Thymus (tissue), 14 donors: ENCODE results near the gene PRC1. TPM values are rescaled to one million over a fixed set of nuclear protein-coding genes. Genes with fewer than 3 reads are reported as not detected.

Experiments
- DNase-seq, 9 donors: peaks; one replicate each; pipeline ENCODE4 v3.0.0-alpha.2; 2013; ENCODE audit warnings: low spot score in 9 of 9, low read depth in 6 of 9, missing footprints in 1 of 9
- H3K27ac ChIP-seq, 2 donors: one replicate each; pipeline ENCODE4 v1.5.1; 2013; ENCODE audit warnings: control low read depth in 1 of 2, low read depth in 1 of 2, low read length in 1 of 2, mild to moderate bottlenecking in 1 of 2, moderate library complexity in 1 of 2
- H3K27me3 ChIP-seq, 2 donors: one replicate each; pipeline ENCODE4 v1.5.1; 2013; ENCODE audit warnings: low read length in 1 of 2; ENCODE audit not compliant: control insufficient read depth in 2 of 2, insufficient read depth in 1 of 2
- H3K36me3 ChIP-seq, 2 donors: one replicate each; pipeline ENCODE4 v1.5.1; 2013; ENCODE audit warnings: low read length in 1 of 2, mild to moderate bottlenecking in 1 of 2, moderate library complexity in 1 of 2; ENCODE audit not compliant: control insufficient read depth in 2 of 2, insufficient read depth in 2 of 2
- H3K4me1 ChIP-seq, 2 donors: one replicate each; pipeline ENCODE4 v1.5.1; 2013; ENCODE audit warnings: low read length in 2 of 2; ENCODE audit not compliant: control insufficient read depth in 2 of 2, insufficient read depth in 2 of 2
- H3K4me3 ChIP-seq, 2 donors: one replicate each; pipeline ENCODE4 v1.5.1; 2013; ENCODE audit warnings: low read length in 2 of 2, control low read depth in 1 of 2, mild to moderate bottlenecking in 1 of 2
- H3K9me3 ChIP-seq, 2 donors: one replicate each; pipeline ENCODE4 v1.5.1; 2013; ENCODE audit warnings: low read length in 1 of 2, mild to moderate bottlenecking in 1 of 2; ENCODE audit not compliant: control insufficient read depth in 2 of 2, insufficient read depth in 1 of 2
- WGBS: extraction: QIAGEN DNeasy Blood & Tissue Kit; methylation state at CpG from one replicate; pipeline ENCODE4 v1.1.7; 2013; 5-methylcytosine and 5-hydroxymethylcytosine counted together
- long read RNA-seq, 10 donors: transcript quantifications; one replicate each; lab custom pipeline, GENCODE V29; 2026
- polyA plus RNA-seq: library from polyadenylated mRNA; stranded (reverse); fragments of 200-250 nt; gene quantifications from one replicate; pipeline ENCODE4 v1.2.3, GENCODE V29; 2013
- total RNA-seq: library from RNA; stranded (reverse); fragments of 120-200 nt; gene quantifications from one replicate; pipeline ENCODE4 v1.2.4, GENCODE V29; 2013
- donor health status: healthy.

Gene PRC1
- total RNA-seq (90.9 TPM), polyA plus RNA-seq (18.7 TPM)
- long read RNA-seq, donor 1, full-length matches to known transcripts = 1 of 1 reads
- long read RNA-seq, donor 1, partial matches to known transcripts = 0 of 1 reads
- long read RNA-seq, donor 1, other reads (novel, unspliced or antisense) = 0 of 1 reads
- long read RNA-seq, donor 2 = 0 reads
- long read RNA-seq, donor 3, full-length matches to known transcripts = 3 of 22 reads
- long read RNA-seq, donor 3, partial matches to known transcripts = 19 of 22 reads
- long read RNA-seq, donor 3, other reads (novel, unspliced or antisense) = 0 of 22 reads
- long read RNA-seq, donor 4, partial matches to known transcripts = 9 of 10 reads
- long read RNA-seq, donor 4, other reads (novel, unspliced or antisense) = 0 of 10 reads
- long read RNA-seq, donor 5, partial matches to known transcripts = 21 of 23 reads
- long read RNA-seq, donor 5, other reads (novel, unspliced or antisense) = 0 of 23 reads
- long read RNA-seq, donor 6, partial matches to known transcripts = 0 of 1 reads
- long read RNA-seq, donor 6, other reads (novel, unspliced or antisense) = 0 of 1 reads
- long read RNA-seq, donor 7, full-length matches to known transcripts = 2 of 9 reads
- long read RNA-seq, donor 7, partial matches to known transcripts = 7 of 9 reads
- long read RNA-seq, donor 7, other reads (novel, unspliced or antisense) = 0 of 9 reads
- long read RNA-seq, donor 8, full-length matches to known transcripts = 1 of 6 reads
- long read RNA-seq, donor 8, partial matches to known transcripts = 5 of 6 reads
- long read RNA-seq, donor 8, other reads (novel, unspliced or antisense) = 0 of 6 reads
- long read RNA-seq, donor 9, partial matches to known transcripts = 5 of 8 reads
- long read RNA-seq, donor 9, other reads (novel, unspliced or antisense) = 0 of 8 reads
- long read RNA-seq, donor 10, partial matches to known transcripts = 0 of 2 reads
- long read RNA-seq, donor 10, other reads (novel, unspliced or antisense) = 0 of 2 reads

DNA sequence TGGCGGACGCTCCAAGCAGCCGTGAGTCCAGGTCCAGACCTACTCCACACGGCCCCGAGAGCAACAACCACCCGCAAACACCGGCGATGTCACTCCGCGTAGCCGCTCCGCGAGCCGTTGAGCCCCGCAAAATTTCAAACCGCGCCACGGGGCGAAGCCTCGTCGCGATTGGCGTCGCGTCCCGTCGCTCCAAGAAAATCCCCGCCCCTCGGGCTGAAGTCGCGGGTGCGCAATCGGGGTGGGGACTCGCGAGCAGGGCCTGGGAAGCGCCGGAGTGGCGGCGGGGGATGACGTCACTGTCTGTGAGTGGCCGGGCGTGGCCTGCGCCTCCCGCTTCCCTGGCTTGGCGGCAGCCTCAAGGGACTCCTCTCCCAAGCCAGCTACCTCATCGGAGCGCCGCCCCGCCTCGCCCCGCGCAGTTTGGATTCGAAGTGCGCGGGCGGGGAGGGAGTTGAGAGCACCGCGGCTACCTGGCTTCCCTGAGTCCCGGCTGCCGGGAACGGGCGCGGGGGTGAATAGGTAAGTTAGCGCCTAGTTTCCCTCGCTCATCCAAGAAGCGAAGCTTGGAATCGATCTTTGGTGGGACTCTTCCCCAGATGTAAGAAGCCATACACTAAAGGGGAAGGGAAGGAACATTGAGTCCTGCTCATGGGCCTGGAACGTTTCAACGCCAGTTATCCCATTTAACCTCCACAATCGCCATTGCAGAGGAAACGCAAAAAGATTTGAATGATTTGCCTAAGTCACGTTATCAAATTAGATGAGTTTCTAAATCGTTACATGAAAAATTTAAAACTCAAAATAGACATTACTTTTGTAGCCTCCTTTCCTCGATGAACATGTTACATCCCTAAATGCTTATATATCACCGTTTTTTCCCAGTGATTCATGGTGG, at the start of gene PRC1:
Gene PRC1 (minus strand): TSS at position 119 of the 895 bp plus-strand sequence. CDS start 118 bp downstream, at position 1.
- Histone ChIP-seq H3K4me3 (peak within 1 kb of the TSS; percentile 84 to 94), H3K9me3 (no peaks in the 10 kb centered on the region), H3K36me3 (peaks cover 19 to 24% of the 10 kb centered on the region in 2 donors), H3K27me3 (no peaks in the 10 kb centered on the region), H3K27ac (peak within 1 kb of the TSS; percentile 89 to 91), H3K4me1 (peaks cover 9 to 10% of the 10 kb centered on the region in 2 donors)
- peak; percentile 82 to 97 (median 94) for DNase-seq
- under 1% methylated on average over 75 of the region's 75 CpGs for whole genome bisulfite sequencing

DNA sequence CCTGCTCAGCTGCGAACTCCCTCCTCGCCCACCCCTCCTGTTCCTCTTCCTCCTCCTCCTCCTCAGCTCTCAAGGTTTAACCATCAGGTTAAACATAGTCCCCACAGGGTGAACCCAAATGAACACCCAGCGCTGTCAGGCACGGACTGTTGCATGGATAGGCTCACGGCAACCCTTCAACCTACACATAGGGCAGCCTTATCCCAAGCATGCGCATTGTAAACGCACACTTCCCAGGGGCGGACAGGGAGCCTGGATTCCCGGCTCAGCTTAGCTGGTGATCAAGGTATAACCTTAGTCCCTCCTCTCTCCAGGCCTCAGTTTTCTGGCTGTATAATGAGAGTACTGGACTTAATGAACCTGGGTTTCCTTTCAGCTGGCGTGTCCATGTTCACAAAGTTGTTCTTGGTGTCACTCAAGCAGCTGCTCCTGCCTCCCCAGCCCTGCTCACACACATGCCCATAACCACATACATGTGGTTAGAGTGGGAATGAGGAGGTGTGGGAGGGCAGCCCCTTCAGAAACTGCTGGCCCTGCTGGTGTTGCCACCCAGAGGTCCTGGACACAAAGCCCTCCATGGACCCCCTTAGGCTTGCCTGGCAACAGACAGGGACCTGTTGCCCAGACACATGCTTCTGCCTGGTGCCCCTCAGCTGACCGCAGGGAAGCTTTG, 49.0 kb upstream of the PRC1 start:
- Histone ChIP-seq H3K9me3 (no peaks in the 10 kb centered on the region), H3K36me3 (no peaks in the 10 kb centered on the region), H3K4me3 (no peak overlapping the region), H3K27me3 (no peaks in the 10 kb centered on the region), H3K27ac (no peak overlapping the region), H3K4me1 (peaks cover 0 to 3% of the 10 kb centered on the region in 2 donors)
- DNase-seq = no peak
- WGBS = 93% methylated on average over 11 of the region's 11 CpGs

DNA sequence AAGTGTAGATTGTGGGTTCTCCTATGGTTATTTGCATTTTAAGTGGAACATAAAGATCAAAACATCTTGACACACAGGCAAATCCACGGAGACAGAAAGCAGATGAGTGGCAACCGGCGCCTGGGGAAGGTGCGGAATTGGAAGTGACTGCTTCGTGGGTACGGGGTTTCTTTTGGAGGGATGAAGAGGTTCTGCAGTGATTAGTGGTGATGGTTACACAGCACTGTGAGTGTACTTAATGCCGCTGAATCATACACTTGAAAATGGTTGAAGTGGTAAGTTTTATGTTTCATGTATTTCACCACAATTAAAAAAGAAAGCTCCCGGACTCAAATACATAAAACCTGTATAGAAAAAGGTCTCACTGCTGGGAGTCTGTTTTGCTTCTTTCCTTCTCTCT, 46.5 kb upstream of the PRC1 start:
- Histone ChIP-seq H3K4me3 (no peak overlapping the region), H3K4me1 (no peaks in the 10 kb centered on the region), H3K27ac (no peak overlapping the region), H3K36me3 (no peaks in the 10 kb centered on the region), H3K27me3 (peaks cover 0 to 2% of the 10 kb centered on the region in 2 donors), H3K9me3 (no peaks in the 10 kb centered on the region)
- DNase-seq = no peak
- WGBS = 84% methylated on average over 8 of the region's 8 CpGs

GRCh38 chr15:91039996-91040395, 45.7 kb upstream of the PRC1 start:
- no peak overlapping the region for H3K27ac ChIP-seq
- DNase-seq = no peak
- H3K9me3 ChIP-seq = no peaks in the 10 kb centered on the region
- 90% methylated on average over 3 of the region's 3 CpGs for WGBS
- H3K4me1 ChIP-seq = no peaks in the 10 kb centered on the region
- no peaks in the 10 kb centered on the region for H3K36me3 ChIP-seq
- H3K4me3 ChIP-seq = no peak overlapping the region
- peaks cover 0 to 2% of the 10 kb centered on the region in 2 donors for H3K27me3 ChIP-seq

DNA sequence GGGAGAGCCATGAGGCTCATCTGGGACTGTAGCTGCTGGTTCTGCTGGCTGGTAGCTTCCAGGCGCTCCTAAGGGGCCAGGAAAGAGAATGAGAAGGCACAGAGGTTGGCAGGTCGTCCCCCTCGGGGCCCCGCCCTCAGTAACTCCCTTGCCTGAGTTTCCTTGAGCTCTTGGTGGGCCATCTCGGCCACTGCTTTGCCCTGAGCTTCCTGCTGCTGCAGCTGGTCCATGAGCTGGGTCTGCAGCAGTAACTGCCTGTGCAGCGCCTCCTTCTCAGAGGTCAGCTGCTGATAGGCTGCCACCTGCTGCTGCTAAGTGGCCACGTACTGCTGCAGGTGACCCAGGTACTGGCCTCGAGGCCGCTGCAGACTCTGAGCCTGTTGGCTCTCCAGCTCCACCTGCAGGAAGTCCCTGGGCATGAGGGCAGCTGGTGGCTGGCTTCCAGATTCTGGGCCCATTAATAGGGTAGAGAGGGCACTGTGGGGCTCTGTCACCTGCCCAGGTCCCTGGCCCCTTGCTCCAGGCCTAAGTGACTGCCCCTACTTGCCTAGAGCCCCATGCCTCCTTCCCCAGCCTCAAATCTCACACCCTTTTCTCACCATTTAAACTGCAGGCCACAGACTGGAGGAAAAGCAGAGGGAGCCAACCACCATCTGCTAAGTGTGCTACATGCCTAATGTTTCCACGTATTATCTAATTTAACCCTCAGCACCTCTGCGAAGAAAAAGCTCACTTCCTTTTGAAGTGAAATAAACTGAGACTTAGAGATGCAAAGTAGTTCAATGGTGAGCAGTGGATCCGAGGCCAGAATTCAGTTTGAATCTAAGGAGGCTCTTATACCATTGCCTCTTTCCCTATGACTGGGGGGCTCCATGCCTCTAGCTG, 38.8 kb upstream of the PRC1 start:
- DNase-seq = peak in 5 of 9 donors; percentile 19 to 59 (median 50)
- 56% methylated on average over 12 of the region's 12 CpGs for WGBS
- Histone ChIP-seq H3K4me3 (no peak overlapping the region), H3K4me1 (no peaks in the 10 kb centered on the region), H3K27me3 (peaks cover 0 to 5% of the 10 kb centered on the region in 2 donors), H3K36me3 (no peaks in the 10 kb centered on the region), H3K27ac (no peak overlapping the region), H3K9me3 (no peaks in the 10 kb centered on the region)

DNA sequence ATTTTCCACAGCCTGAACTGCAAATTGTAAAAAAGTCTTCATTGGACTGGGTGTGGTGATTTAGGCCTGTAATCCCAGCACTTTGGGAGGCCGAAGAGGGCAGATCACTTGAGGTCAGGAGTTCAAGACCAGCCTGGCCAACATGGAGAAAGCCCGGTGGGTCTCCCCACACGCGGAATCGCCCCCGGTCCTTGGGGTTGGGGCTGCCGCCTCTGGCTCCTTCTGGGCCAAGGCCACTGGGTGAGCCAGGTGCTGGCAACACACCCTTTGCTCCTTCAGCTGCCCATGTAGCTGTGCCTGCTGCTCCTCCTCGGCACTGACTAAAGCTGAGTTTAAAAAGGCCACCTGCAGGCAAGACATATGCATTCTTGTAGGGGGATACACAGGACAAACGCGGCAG, 37.5 kb upstream of the PRC1 start:
- no peaks in the 10 kb centered on the region for H3K36me3 ChIP-seq
- no peak for DNase-seq
- H3K4me1 ChIP-seq = no peaks in the 10 kb centered on the region
- H3K27me3 ChIP-seq = peaks cover 0 to 3% of the 10 kb centered on the region in 2 donors
- no peak overlapping the region for H3K27ac ChIP-seq
- WGBS = 90% methylated on average over 10 of the region's 10 CpGs
- no peaks in the 10 kb centered on the region for H3K9me3 ChIP-seq
- no peak overlapping the region for H3K4me3 ChIP-seq

DNA sequence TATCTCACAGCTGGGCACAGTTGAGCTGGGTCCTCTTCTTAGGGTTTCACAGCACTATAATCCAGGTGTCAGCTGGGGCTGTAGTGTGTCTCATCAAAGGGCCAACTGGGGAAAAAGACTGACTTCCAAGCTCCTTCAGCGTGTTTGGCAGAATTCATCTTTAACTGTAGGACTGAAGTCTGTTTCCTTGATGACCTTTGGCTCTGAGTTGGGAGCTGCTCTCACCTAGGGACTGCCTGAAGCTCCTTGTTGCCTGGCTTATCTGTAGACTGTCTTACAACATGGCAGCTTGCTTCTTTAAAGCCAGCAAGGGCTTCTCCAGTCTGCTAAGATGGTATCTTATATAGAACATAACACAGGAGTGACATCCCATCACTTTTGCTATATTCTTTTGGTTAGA, 33.3 kb upstream of the PRC1 start:
- 80% methylated on average over 1 of the region's 1 CpG for WGBS
- Histone ChIP-seq H3K4me1 (no peaks in the 10 kb centered on the region), H3K4me3 (no peak overlapping the region), H3K27ac (no peak overlapping the region), H3K36me3 (no peaks in the 10 kb centered on the region), H3K9me3 (no peaks in the 10 kb centered on the region), H3K27me3 (no peaks in the 10 kb centered on the region)
- no peak for DNase-seq
